ENCODE results near the gene CSGALNACT2. TPM values are rescaled to one million over a fixed set of nuclear protein-coding genes. Genes with fewer than 3 reads are reported as not detected.
A peak's percentile ranks its signal among the peaks of the same experiment; 100 is the strongest.

The CSGALNACT2 gene
- total and polyA plus RNA-seq, 9 of the 15 experiments (the other 6 are each of a cell fraction or from before 2014, with no cell fraction given), result 1.4 to 7.3 (median 3.5) TPM

DNA sequence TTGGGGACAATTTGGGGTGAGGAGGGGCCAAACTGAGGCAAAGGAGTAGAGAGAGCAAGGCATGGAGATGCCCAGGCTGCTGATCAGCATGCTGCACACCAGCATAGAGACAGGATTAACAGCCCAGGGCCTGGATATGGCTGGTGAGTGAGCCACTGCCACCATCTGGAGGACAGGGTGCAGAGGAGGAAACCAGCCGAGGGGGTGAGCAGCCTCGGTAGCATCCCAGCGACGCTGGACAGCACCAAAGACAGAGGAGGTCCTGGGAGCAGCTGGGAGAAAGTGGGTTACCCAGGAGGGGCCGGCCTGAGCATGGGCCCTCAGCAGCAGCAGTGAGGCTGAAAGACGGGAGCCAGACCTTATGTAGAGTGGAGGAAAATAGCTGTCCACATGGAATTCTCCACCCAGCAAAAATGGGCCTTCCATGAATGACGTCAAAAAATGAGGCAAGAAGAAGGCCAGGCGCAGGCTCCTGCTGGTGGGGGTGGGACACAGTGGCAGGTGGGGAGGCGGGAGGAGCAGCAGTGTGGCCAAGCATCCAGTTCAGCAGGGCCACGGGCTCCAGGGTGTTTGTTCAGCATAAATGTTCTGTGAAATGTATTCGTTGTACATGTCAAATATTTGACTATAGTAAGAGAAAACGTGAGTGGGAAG lies 44.7 kb upstream of the CSGALNACT2 start (continued):
- TF ChIP-seq, protein P1, sequence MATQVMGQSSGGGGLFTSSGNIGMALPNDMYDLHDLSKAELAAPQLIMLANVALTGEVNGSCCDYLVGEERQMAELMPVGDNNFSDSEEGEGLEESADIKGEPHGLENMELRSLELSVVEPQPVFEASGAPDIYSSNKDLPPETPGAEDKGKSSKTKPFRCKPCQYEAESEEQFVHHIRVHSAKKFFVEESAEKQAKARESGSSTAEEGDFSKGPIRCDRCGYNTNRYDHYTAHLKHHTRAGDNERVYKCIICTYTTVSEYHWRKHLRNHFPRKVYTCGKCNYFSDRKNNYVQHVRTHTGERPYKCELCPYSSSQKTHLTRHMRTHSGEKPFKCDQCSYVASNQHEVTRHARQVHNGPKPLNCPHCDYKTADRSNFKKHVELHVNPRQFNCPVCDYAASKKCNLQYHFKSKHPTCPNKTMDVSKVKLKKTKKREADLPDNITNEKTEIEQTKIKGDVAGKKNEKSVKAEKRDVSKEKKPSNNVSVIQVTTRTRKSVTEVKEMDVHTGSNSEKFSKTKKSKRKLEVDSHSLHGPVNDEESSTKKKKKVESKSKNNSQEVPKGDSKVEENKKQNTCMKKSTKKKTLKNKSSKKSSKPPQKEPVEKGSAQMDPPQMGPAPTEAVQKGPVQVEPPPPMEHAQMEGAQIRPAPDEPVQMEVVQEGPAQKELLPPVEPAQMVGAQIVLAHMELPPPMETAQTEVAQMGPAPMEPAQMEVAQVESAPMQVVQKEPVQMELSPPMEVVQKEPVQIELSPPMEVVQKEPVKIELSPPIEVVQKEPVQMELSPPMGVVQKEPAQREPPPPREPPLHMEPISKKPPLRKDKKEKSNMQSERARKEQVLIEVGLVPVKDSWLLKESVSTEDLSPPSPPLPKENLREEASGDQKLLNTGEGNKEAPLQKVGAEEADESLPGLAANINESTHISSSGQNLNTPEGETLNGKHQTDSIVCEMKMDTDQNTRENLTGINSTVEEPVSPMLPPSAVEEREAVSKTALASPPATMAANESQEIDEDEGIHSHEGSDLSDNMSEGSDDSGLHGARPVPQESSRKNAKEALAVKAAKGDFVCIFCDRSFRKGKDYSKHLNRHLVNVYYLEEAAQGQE (IDR thresholded peaks at IDR 0.05; ENCODE audit: borderline replicate concordance), result peak; percentile 75
- TF ChIP-seq, protein P1 (CRISPR knock-in tag; IDR thresholded peaks at IDR 0.05; ENCODE audit: low read depth), result no peak
- TF ChIP-seq POLR3G (IDR thresholded peaks at IDR 0.05; ENCODE audit: extremely low read depth, insufficient read length, insufficient replicate concordance) (no peak), JUND (IDR thresholded peaks at IDR 0.05; ENCODE audit: borderline replicate concordance, low read depth, low read length) (no peak), JUND (tag; IDR thresholded peaks at IDR 0.05; ENCODE audit: borderline replicate concordance, low read depth, low read length) (no peak), RAD21 (CRISPR knock-in tag; conservative IDR thresholded peaks at IDR 0.05 in 1 of 2, IDR thresholded peaks at IDR 0.05 in 1 of 2) (peak in 1 of 2 experiments; percentile 24; a peak in 1 of 4 replicates)
